Measurements from ENCODE around the gene RASA2.

DNA sequence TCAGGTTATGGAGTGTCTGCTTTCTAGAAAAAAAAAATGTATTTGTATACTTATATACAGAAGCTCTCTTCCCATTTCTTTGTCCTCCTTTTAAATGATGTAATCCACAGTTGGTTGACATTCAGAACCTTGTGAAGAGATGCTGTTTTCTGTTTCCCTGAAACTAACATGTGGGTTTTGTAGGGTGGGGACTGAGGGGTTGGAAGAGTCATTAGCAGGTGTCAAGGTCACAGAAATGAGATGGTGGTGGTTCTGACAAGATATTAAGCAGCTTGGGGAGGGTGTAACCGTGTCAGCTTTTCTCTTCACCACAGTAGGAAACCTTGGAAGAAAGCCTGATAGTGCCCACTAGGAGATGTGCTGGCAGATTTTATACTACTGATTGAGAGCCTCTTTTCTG lies 2.4 kb downstream of the RASA2 start:
- no peak for TF ChIP-seq POLR2A (IDR thresholded peaks at IDR 0.05)
- no peak for TF ChIP-seq CTCF (IDR thresholded peaks at IDR 0.05 in 4 of 5, conservative IDR thresholded peaks at IDR 0.05 in 1 of 5)
